GM10266 (cell line): ENCODE data around the gene VTCN1.

Experiments
- DNase-seq: peaks from one replicate; pipeline ENCODE4 v3.0.0; 2012; ENCODE audit errors: extremely low spot score
- TF ChIP-seq, protein P1 (sequence below): IDR thresholded peaks from 2 replicates; pipeline ENCODE4 v1.5.1; 2012; ENCODE audit warnings: mild to moderate bottlenecking, low read depth; ENCODE audit not compliant: control insufficient read depth, insufficient read depth; ENCODE audit errors: missing control alignments

The VTCN1 gene

DNA sequence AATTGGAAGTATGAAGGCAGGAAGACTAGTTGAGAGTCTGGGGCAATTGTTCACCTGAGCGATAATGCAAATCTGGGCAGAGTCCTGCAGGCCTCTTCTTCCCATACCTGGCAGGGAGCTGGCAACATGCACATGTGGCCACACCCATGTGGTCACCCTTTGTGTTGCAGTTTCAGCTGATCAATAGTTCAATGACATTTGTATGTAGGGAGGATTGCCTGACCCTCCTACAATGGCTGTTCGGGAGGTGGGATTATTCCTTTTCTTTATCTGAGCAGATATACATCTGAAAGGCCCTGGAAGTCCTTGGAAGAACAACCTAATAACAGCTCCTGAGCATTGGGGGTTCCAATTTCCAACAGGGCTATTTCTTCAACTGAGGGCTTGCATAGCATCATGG, 74.0 kb downstream of the VTCN1 start:
- DNase-seq, result no peak
- TF ChIP-seq, protein P1, sequence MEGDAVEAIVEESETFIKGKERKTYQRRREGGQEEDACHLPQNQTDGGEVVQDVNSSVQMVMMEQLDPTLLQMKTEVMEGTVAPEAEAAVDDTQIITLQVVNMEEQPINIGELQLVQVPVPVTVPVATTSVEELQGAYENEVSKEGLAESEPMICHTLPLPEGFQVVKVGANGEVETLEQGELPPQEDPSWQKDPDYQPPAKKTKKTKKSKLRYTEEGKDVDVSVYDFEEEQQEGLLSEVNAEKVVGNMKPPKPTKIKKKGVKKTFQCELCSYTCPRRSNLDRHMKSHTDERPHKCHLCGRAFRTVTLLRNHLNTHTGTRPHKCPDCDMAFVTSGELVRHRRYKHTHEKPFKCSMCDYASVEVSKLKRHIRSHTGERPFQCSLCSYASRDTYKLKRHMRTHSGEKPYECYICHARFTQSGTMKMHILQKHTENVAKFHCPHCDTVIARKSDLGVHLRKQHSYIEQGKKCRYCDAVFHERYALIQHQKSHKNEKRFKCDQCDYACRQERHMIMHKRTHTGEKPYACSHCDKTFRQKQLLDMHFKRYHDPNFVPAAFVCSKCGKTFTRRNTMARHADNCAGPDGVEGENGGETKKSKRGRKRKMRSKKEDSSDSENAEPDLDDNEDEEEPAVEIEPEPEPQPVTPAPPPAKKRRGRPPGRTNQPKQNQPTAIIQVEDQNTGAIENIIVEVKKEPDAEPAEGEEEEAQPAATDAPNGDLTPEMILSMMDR, result no peak

DNA sequence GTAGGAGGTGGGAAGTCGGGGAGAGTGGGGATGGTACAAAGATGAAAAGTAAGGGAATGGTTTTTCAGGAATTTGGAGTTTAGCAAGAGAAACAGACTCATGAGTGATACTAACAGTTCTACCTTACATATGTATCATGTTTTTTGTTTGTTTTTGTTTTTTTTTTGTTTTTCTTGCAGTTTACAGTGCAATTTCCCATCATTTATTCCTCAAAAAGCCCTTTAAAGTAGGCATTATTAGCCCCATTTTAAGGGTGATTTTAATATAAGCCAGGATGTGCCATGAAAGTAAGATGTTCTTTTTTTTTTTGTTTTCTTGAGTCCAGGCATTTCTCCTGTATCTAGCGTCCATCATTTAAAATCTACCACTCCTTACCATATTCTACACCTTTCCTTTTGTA, 75.4 kb downstream of the VTCN1 start:
- TF ChIP-seq, protein P1, result no peak
- no peak for DNase-seq

DNA sequence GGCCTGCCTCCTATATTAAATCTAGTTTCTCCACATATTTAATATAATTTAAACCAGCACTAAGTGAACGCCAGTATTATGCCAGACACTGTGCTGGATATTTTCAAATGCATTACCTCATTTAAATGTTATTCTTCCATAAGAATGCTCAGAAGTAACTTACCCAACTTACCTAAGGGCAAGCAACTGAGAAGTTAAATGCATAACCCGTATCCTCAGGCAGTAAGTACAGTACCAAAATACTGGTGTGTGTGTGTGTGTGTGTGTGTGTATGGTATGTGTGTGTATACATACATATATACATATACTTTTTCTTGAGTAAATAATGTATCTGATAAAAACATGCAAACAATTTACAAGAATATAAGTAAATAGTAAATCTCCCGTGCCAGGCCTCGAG, 80.2 kb downstream of the VTCN1 start:
- DNase-seq, result no peak
- TF ChIP-seq, protein P1, result no peak

DNA sequence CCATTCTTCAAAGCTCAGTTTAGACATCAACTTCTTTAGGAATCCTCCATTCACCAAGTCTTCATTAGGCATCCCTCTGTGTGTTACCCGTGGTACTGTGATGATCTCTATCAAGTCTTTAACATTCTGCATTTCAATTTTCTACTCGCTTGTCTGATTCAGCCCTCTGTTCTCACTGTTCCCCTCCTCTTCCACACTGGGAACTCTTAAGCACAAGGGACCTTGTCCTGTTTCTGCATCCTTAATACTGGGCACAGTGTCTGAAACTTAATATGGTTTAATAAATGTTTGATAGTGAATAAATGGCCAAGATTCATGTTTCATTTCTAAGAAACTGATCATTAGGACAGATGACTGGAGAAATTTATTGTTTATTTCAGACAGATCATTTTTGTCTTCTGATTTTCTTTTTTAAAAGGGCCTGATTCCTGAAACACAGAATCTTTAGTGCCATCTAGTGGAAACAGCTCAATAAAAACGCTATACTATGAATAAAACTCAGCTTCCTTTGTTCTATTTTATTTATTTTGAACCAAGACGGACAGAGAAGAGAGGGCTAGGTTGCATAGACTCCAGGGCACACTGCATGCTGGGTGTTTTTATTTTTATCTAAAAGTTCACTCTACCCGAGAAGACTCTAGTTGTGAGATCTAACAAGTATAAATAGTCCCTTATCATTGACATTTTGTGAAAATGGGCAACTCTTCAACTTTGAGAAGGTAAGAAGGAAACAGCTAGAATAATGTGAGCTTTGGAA, 82.2 kb downstream of the VTCN1 start:
- TF ChIP-seq, protein P1, result peak; percentile 51
- DNase-seq, result peak; percentile 38

DNA sequence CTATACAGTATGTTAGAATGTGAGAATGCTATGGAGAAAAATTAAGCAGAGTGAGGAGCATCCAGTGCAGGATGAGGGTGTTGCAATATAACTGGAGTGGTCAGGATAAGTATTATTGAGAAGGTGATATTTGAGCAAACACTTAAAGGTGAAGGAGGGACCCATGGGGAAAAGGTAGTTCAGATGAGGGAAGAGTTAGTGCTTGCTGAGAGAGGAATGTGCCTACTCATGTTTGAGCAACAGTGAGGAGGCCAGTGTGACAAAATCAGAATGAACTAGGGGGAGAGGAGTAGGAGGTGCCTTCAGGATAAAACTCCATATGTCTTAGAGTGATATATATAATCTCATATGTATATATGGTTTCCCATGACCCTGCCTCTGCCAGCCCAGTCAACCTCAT, 82.9 kb downstream of the VTCN1 start:
- TF ChIP-seq, protein P1, result no peak
- no peak for DNase-seq

DNA sequence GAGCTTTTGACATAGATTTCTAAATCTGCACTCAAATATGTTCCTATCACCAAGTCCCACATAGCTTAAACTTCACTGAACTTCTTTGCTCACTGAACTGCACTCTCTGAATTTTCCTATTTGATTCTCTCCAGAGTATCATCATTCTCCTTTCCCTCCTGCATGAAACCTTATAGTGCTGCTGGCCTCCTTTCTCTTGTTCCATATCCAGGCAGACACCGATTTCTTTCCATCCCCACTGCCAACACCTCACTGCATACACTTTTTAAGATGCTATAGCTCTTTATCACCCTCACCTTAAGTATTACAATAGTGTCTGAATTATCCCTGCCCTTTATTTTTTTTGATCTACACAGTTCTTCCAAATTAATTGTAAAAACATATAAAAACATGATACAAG, 86.1 kb downstream of the VTCN1 start:
- TF ChIP-seq, protein P1, result no peak
- no peak for DNase-seq

DNA sequence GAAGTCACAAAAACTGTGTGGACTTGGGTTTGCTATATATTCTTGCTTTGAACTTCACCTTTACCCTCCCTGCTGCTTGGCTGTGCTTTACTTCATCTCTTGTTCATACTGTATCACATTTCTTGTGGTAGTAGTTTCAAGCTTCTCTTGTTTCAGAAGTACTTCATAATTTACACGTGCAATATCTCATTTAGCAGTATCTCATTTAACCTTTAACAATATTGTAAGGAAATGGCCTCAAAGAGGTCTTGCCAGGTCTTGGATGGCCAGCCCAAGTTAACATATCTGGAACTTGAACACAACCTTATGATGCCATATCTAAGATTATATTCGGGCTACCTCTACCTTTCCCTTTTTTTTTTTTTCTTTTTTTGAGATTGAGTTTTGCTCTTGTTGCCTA, 87.5 kb downstream of the VTCN1 start:
- TF ChIP-seq, protein P1, result no peak
- no peak for DNase-seq
